Measurements from ENCODE around the gene FMR1.

FMR1 gene

GRCh38 chrX:147978931-147979330 is 67.2 kb downstream of the FMR1 start:
- ChIA-PET CTCF (interaction anchor here (0.7 kb wide), 1 partner anchor 251 kb away, joined by 6 read pairs; no protein-coding TSS in a partner anchor), POLR2A (no interaction called here)
- Histone ChIP-seq H3K36me3 (ENCODE audit: control insufficient read depth in 2 of 2, insufficient read depth in 1 of 2, low read length in 2 of 2) (no peaks in the 10 kb centered on the region), H3K27ac (ENCODE audit: extremely low read depth, low read depth, low read length) (no peak overlapping the region), H3K4me3 (ENCODE audit: low read depth, low read length) (no peak overlapping the region), H3K4me1 (ENCODE audit: control insufficient read depth, insufficient read depth, low read length) (no peaks in the 10 kb centered on the region), H3K9me3 (ENCODE audit: control insufficient read depth, insufficient read depth, low read depth, low read length) (no peaks in the 10 kb centered on the region)
- TF ChIP-seq ZNF544 (tag by site-specific recombination; IDR thresholded peaks at IDR 0.05) (no peak), ZNF560 (tag by site-specific recombination; IDR thresholded peaks at IDR 0.05; ENCODE audit: borderline replicate concordance) (no peak), ZBTB8A (tag by site-specific recombination; IDR thresholded peaks at IDR 0.05) (no peak), KLF17 (tag by site-specific recombination; IDR thresholded peaks at IDR 0.05) (no peak), ZNF324 (tag by site-specific recombination; IDR thresholded peaks at IDR 0.05) (no peak), ZNF354C (tag by site-specific recombination; IDR thresholded peaks at IDR 0.05; ENCODE audit: borderline replicate concordance, low read depth) (no peak), ZNF391 (tag by site-specific recombination; IDR thresholded peaks at IDR 0.05; ENCODE audit: borderline replicate concordance, low read depth) (no peak), ZNF221 (tag by site-specific recombination; IDR thresholded peaks at IDR 0.05; ENCODE audit: borderline replicate concordance) (no peak), ZNF558 (tag by site-specific recombination; IDR thresholded peaks at IDR 0.05) (no peak), MYNN (tag by site-specific recombination; IDR thresholded peaks at IDR 0.05; ENCODE audit: borderline replicate concordance) (no peak), ZNF146 (tag by site-specific recombination; IDR thresholded peaks at IDR 0.05) (no peak)
- TF ChIP-seq, protein P1, sequence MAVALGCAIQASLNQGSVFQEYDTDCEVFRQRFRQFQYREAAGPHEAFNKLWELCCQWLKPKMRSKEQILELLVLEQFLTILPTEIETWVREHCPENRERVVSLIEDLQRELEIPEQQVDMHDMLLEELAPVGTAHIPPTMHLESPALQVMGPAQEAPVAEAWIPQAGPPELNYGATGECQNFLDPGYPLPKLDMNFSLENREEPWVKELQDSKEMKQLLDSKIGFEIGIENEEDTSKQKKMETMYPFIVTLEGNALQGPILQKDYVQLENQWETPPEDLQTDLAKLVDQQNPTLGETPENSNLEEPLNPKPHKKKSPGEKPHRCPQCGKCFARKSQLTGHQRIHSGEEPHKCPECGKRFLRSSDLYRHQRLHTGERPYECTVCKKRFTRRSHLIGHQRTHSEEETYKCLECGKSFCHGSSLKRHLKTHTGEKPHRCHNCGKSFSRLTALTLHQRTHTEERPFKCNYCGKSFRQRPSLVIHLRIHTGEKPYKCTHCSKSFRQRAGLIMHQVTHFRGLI (tag by site-specific recombination; IDR thresholded peaks at IDR 0.05), result no peak

- CTCF ChIA-PET, result no interaction called here
- POLR2A ChIA-PET, result no interaction called here
- Histone ChIP-seq H3K9me3 (ENCODE audit: control insufficient read depth, insufficient read depth, low read depth, low read length) (no peaks in the 10 kb centered on the region), H3K4me1 (ENCODE audit: control insufficient read depth, insufficient read depth, low read length) (no peaks in the 10 kb centered on the region), H3K36me3 (ENCODE audit: control insufficient read depth in 2 of 2, insufficient read depth in 1 of 2, low read length in 2 of 2) (no peaks in the 10 kb centered on the region), H3K27ac (ENCODE audit: extremely low read depth, low read depth, low read length) (no peak within 1 kb of the TSS), H3K4me3 (ENCODE audit: low read depth, low read length) (no peak within 1 kb of the TSS)
- no peak for TF ChIP-seq MEIS1 (CRISPR knock-in tag; IDR thresholded peaks at IDR 0.05; ENCODE audit: borderline replicate concordance)
- TF ChIP-seq ZNF610 (tag by site-specific recombination; IDR thresholded peaks at IDR 0.05; ENCODE audit: borderline replicate concordance), result no peak
- TF ChIP-seq ZNF19 (tag by site-specific recombination; IDR thresholded peaks at IDR 0.05; ENCODE audit: low read depth), result no peak
- TF ChIP-seq BCL6B (tag by site-specific recombination; IDR thresholded peaks at IDR 0.05), result no peak
- no peak for TF ChIP-seq ZNF169 (tag by site-specific recombination; IDR thresholded peaks at IDR 0.05)
Measured at GRCh38 chrX:147981038-147981752, 69.5 kb downstream of the FMR1 start, which contains the start of gene FMR1NB. Gene FMR1NB, plus strand, starts transcription at chrX:147981337. Its CDS starts 66 bp downstream, at chrX:147981403.

Measured in HEK293 (cell line).